NCI-H146 (cell line): ENCODE measurements around the gene LRRC28.
"Not testable (repeated sequence)": the region's sequence is repeated elsewhere in the genome, so short reads cannot be mapped to it uniquely, and the experiment has no call there.

Experiments used
- DNase-seq: peaks from one replicate; lab custom pipeline; 2025; lab: John Stamatoyannopoulos, UW

The LRRC28 gene

DNA sequence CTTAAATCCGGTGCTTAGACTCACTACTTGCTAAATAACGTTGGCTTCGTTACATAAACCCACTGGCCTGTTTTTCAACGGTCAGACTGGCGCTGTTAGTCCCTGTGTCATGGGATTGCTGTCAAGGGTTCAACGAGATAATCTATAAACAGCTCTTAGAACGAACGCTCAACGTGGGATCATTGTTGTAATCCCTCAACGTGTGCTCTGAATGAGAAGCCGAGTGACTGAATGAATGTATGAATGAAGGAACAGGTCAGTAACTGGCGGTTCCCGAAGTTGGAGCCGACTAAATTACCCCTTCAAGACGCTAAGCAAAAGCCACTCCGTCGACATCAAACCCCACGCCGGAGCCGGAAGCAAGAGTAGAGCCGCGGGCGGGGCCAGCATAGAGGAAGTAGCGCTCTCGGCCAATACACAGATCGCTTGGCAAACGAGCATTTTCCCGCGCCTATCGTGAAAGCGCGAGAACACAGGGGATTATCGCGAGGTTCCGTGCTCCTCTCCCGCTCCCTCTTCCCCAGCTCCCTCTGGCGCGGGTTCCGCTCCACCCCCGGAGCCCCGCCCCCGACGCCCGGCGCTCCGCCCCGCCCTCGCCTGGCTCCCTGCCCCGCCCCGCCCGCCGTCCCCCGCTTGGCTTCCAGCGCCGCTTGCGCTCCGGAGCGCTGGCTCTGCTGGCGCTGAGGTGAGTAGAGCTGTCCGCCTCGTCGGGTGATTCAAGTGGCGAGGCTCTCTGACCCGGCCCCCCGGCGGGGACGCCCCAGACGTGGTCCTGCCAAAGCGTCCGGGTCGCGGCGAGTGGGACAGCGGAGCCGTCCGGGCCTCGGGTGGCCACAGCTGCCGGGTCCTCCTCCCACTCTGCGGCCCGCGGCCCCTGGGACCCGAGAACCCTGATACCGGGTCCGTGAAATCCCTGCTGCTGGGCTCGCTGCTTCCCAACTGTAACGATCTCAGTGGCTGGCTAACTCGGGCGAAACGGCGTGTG is at the start of gene LRRC28:
Gene LRRC28 (plus strand): TSS at position 625 of the 985 bp plus-strand sequence. CDS start 4,477 bp downstream, outside the sequence.
- peak; percentile 99 for DNase-seq

DNA sequence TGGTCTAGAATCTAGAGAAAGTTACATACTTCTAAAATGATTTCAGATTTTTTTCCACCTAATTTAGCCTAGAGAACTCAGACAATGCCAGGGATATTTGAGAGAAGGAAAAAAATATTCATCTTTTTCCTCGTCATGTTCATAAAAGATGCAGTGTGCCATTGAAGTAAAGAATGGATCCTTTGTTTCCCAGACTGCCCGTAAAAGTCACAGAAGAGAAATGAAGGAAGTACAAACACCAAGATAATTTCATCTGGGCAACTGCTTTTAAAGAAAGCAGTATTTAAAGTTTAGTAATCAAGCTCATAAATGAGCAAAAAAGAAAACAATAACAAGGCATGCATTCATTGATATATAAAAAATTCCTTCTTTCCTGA is 49.1 kb upstream of the LRRC28 start:
- DNase-seq: no peak

DNA sequence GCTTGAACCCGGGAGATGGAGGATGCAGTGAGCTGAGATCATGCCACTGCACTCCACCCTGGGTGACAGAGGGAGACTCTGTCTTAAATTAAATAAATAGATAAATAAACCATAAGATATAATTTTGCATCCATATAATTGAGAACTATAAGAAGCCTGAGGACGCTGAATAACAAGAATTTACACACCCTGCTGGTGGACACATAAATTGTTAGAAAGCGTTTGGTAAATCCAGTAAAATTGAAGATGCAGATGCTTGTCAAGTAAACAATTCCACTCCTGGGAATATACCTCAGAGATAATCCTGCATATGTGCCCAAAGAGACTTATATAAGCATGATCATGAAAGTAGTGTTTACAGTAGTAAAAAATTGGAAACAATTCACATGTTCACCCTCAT is 43.6 kb upstream of the LRRC28 start:
- no peak for DNase-seq

DNA sequence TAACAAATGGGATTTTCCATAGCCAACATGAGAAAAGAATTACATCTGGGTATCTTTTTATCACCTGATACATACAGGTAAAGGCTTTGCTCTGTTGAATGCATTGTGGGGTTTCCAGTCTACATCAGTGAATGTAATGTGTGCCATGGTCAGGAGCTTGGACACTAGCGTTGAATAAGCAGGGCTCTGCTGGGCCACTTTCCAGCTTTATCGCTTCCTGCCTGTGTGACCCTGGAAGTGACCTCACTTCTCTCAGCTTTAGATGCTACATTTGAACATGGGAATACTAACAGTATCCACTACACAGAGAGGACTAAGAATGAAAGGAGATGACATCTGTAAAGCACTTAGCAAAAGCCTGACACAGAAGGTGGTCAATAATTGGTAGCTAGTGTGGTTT is 42.0 kb upstream of the LRRC28 start:
- no peak for DNase-seq

DNA sequence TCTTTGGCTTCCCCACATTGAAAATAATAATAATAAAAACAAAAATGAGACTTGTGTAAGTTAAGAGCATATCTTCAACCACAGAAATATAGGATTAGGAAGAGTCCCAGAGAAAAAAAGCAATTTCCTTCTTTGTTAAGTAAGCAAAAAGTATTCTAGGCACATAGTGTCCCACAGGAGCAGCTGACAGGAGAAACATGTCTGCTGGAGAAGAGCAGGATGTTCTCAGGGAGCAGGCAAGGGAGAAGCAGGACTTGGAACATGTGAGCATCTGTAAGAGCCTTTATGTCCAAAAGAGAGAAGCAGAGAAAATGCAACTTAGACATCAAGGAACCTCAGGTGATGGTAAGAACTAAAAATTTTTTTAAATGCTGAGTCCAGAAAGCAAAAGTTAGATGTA is 40.9 kb upstream of the LRRC28 start:
- DNase-seq: no peak

DNA sequence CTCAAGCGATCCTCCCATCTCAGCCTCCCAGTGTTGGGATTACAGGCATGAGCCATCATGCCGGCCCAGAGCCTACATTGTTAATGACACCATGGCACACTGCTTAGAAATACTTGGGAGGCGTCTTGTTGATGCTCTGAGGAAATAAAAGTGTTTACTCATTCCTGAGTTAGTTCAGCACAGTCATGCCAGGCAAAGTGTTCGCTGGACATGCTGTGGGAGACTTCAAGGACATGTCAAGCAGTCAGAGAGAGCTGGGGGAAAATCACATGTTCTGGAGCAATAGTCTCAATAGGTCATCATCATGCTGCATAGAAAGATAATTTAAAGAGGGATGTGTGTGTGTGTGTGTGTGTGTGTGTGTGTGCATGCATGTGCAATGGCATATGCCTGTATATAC is 39.4 kb upstream of the LRRC28 start:
- no peak for DNase-seq

DNA sequence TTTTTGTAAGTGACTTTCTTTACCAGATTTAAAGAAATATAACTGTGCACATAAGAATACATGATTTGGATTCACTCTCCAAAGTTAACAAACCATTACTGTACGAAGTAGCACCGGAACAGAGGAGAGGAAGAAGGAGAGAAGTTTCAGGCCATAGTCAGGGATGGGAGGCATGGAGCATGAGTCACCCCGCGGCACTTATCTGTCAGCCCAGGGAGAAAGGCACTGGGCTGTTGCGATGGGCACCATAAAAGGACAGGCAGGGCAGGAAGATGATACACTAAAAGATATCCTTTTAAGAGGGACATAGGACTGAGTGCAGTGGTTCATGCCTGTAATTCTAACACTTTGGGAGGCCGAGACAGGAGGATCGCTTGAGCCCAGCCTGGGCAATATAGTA is 38.9 kb upstream of the LRRC28 start:
- no peak for DNase-seq

DNA sequence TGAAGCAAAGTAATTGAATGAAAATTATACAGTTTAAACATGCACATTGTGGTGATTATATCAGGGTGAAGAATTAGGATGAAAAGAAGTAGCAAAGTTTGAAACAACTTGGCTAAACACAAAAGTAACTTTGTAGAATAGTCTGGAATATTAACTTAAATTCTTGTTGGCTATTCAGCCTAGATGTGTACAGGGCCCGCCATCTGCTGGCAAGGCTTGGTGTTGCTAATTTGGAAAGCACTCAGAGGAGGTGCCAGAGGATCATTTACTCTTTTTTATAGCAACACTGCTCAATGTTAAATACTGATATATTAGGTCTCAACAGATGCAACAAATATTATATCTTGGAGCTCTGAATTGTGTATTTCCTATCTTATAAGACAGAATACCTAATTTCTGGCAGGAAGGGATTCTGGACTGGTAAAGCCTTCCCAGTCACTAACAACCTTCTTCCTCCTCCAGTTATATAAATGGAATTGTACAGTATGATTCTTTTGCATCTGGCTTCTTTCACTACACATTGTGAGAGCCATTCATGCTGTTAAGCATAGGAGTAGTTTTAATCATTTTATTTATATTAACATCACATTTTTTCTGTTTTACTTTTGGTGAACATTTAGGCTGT is 38.0 kb upstream of the LRRC28 start:
- DNase-seq: peak; percentile 61

DNA sequence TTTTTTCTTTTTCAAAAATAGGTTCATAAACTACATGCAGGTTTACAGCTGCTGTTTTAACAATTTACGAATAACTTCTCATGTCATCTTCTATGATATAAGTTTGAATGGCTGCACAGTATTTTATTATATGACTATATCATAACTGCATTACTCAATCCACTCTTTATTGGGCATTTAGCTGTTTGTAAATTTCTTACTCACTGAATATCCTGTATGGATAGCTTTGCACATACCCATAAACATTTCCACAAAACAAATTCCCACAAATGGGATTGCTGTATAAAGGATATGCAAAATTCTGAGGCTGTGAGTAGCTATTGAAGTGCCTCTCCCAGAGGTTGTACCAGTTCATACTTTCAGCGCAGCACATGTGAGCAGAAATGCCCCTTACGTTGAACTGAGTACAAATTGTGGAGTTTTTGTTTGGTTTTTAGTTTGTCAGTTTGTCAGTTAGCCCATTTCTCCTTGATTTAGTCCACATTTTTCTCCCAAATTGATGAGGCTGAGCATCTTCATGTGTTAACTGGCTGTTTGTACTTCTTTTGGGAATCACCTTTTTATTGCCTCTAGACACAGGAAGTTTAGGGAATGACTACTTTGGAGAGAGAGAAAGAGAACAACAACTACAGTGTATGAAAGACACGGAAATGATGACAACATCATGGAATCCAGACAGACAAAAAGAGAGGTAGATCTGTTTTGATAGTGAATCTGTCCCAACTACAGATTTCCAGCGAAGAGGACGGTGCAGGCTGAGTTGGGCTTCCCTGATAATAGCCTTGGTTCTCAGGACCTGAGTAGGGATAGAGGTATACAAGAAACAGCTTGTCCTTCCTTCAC is 26.7 kb upstream of the LRRC28 start:
- DNase-seq: no peak

DNA sequence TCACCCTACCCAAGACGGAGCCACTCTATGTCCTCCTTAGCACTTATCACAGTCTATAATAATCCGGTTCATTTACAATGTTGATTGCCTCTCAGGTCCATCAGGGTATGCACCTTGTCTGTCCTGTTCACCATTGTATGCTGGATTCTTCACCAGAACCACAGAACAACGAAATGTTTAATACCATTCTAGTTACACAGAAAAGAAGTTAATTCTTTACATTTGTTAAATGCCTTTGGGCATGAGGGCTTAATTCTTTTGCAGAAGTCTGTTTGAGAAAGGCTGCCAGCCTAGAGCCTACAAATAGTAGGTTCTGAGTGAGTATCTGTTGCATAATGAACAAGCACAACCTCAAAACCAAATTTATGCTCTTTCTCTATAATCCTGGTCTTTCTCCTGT is 24.5 kb upstream of the LRRC28 start:
- no peak for DNase-seq

DNA sequence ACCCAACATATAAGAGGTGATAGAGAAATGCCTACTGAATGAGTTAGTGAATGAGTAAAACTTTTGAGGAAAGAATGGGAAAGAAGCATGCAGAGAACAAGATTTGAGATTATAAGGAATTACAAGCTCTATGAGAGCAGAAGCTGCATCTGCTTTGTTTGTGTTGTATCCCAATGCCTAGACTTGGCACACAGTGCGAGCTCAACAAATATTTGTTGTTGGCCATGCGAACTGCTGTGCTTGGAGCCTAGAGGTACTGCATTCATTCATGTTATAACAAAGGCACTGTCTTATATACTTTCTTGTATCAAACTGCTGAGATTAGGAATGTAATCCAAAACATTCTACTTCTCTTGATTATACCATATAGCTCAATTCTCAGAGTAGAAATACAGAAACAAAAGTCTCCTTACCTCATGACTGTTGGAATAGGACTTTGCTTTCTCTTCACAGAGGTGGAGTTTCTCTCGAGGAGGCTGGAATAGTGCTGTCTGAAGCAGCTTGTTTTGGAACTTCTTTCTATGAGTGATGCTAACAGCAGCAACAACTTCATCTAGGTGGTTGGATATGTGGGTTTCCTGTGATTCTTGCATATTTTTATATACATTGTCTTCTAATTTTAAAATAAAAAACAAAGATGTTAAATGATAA is 23.0 kb upstream of the LRRC28 start:
- DNase-seq: no peak

DNA sequence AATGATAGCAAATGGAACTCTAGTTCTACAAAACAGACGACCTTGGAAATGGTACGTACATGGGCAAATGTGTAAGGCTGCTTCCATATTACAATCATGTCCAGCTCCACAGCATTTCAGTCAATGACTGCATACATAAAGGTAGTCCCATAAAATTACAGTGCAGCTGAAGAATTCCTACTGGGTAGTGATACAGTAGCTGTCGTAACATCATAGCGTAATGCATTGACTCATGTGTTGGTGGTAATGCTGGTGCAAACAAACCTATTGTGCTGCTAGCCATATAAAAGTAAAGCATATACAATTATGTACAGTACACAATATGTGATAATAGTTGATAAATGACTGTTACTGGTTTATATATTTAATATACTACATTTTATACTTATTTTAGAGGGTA is 20.4 kb upstream of the LRRC28 start:
- DNase-seq: no peak

DNA sequence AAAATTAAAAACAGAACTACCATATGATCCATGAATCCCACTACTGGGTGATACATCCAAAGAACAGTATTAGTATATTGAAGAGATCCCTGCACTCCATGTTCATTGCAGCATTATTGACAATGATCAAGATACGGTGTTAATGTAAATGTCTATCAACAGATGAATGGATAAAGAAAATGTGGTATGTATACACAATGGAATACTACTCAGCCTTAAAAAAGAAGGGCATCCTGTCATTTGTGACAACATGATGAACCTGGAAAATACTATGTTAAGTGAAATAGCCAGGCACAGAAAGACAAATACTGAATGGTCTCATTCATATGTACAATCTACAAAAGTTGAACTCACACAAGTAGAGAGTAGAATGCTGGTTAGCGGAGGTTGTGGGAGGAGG is 18.5 kb upstream of the LRRC28 start:
- DNase-seq: no peak

DNA sequence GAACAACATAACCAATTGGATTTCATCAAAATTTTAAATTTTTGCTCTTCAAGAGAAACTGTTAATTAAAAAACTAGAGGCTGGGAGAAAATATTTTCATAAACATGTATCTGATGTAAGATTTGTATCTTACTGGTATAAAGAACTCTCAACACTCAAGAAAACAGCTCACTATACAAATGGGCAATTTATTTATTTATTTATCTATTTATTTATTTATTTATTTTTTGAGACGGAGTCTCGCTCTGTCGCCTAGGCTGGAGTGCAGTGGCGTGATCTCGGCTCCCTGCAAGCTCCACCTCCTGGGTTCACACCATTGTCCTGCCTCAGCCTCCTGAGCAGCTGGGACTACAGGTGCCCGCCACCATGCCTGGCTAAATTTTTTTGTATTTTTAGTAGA is 17.1 kb upstream of the LRRC28 start:
- DNase-seq: not testable (repeated sequence)

DNA sequence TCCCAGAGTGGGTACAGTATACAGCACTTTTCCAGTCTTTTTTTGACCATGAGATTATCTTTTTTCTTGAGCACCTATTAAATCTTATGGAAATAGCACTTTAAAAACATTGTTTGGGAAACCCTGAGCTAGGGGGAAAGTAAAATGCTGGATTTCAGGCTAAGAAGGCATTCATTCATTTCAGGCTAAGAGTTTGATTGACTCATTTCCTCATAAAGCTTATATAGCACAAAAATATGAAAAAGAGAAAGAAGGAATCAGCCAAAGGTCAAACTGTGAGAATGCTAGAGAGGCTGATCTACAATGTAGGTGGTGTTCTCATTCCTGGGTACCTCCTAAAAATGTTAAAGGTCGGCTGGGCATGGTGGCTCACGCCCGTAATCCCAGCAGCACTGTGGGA is 12.4 kb upstream of the LRRC28 start:
- DNase-seq: no peak

DNA sequence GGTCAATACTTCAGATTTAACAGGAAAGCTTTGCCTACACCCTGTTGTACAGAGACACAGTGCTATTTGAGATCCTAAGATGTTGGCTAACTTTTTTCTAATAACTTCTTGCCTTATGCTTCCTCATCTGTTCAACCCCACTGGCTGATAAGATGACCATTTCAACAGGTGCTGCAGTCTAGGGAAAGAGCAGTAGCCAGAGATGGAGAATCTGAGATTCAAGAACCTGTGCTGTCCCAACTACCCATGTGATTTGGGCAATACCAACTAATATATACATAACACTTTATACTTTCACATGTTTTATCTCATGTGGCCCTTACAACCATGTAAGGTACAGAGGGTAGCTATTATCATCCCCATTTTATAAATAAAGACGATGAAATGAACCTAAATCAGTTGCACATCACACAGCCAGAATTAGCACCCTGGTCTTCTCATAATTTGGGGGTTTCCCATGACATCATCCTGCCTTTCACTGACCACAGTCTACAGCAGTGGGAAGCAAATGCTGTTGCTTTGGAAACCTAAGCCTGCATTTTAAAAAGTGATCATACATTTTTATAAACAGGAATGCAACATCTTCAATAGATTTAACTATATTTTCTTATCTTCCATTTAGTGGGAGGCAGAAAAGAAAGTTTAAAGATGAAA is 11.6 kb upstream of the LRRC28 start:
- DNase-seq: no peak

DNA sequence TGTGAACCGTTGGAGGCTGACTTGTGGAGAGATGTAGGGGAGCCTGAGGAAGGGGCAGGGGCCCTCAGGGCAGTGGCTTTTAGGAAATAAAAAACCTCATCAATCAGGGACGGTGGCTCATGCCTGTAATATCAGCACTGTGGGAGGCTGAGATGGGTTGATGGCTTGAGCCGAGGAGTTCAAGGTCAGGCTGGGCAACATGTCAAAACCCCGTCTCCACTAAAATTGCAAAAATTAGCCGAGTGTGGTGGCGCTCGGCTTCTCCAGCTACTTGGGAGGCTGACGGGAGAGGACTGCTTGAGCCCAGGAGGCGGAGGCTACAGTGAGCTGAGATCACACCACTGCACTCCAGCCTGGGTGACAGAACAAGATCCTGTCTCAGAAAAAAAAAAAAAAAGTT is 9.5 kb upstream of the LRRC28 start:
- DNase-seq: no peak

DNA sequence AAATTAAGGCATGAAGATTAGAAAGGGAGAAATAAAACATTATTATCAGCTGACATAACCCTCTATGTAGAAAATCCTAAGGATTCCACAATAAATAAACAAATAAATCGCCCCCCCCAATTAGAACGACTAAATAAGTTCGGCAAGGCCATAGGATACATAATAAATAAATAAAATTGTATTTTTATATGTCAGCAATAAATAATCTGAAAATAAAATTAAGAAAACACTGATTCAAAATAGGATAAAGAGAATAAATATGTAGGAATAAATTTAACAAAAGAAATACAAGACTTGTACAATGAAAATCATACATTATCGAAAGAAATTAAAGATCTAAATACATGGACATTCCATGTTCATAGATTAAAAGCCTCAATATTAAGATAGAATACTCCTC is 7.0 kb upstream of the LRRC28 start:
- DNase-seq: no peak

DNA sequence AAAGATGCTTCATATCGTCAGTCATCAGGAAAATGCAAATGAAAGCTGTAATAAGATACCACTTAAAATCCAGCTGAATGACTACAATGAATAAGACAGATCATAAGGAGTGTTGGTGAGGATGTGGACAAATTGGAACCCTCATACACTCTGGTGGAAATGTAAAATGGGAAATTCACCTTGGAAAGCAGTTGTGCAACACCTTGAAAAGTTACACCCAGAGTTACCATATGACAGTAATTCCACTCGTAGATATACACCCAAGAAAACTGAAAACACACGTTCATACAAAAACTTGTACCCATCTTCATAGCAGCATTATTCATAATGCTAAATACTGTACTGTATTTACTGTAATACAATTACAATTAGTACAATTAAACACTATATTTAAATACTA is 4.2 kb upstream of the LRRC28 start:
- no peak for DNase-seq

DNA sequence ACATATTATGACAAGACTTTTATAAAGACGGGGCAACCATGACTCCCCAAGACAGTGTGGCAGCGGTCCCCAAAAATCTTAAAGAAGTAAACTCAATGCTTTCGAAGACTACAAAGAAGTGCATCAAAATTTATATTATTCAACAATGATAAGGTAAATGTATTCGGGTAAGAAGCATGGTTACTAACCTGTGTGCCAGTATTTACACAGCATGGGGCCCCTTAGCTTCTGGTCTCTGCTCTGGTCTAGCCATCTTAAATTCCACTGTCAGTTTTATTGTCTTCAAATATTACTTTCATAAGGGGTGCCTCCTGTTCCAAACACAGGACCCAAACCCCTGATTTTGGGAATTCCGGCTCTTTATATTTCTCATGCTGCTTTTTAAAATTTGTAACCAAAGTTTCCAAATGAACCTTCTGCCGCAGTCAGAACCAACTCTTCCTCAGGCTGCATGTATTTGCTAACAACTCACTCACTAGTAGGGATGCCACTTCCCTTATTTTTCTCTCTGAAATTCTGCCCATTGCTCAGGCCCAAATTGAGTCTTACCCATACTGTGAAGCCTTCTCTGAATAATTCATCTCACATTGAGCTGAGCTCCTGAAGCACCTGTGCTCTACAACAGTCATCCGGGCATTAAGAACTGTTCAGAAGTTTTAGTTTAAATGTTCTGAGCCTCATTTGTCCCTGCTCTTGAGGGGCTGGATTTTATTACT is 3.1 kb upstream of the LRRC28 start:
- no peak for DNase-seq

DNA sequence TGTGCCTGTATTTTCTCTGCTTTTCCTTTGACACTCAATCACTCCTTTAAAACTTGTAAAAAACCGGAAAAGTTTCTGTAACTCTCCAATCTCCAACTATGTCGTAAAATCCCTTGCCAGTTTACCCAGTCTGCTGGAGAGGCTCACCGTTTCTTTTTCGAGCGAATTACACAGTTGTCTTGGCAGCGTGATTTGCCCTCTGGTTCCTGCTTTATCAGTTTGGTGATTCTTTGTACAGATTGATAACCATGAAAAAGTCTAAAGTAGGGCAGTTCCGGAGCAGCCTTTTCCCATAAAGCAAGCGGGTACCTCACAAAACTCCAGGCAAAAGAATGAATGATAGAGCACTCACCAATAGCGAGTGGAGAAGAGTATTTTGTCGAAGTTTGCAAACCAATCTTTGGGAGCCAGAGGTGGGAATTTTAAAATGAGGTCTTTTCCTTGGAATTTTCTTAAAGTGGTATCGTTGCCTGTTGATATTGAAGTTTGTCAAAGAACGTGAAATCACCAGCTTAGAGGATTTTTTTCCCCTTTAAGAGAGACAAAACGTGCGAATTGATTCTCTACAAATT is 1.9 kb upstream of the LRRC28 start, which contains the start of gene TTC23:
Gene TTC23 (minus strand): TSS at position 312 of the 572 bp plus-strand sequence. CDS start 20,869 bp downstream, outside the sequence.
- DNase-seq: no peak
